Skeletal muscle tissue (tissue), 4 donors: Measurements from ENCODE around the gene NR4A1. TPM values are rescaled to one million over a fixed set of nuclear protein-coding genes. Genes with fewer than 3 reads are reported as not detected.

ENCODE experiments used
- H3K27ac ChIP-seq: one replicate; pipeline ENCODE4 v1.7.0; 2013; ENCODE audit warnings: mild to moderate bottlenecking, low read depth, low read length, inconsistent platforms
- H3K27me3 ChIP-seq, 3 donors: one replicate each; pipeline ENCODE4 v1.7.0; 2013; ENCODE audit warnings: low read length in 3 of 3; ENCODE audit not compliant: control insufficient read depth in 3 of 3, insufficient read depth in 3 of 3
- H3K36me3 ChIP-seq, 3 donors: one replicate each; pipeline ENCODE4 v1.7.0; 2013; ENCODE audit warnings: low read length in 3 of 3; ENCODE audit not compliant: control insufficient read depth in 3 of 3, insufficient read depth in 3 of 3
- H3K4me1 ChIP-seq, 3 donors: one replicate each; pipeline ENCODE4 v1.7.0; 2013; ENCODE audit warnings: low read length in 3 of 3, mild to moderate bottlenecking in 3 of 3; ENCODE audit not compliant: control insufficient read depth in 3 of 3, insufficient read depth in 3 of 3
- H3K4me3 ChIP-seq, 3 donors: one replicate each; pipeline ENCODE4 v1.7.0; 2013; ENCODE audit warnings: low read length in 3 of 3
- H3K9ac ChIP-seq, 3 donors: one replicate each; pipeline ENCODE4 v1.7.0; 2013; ENCODE audit warnings: low read length in 3 of 3, mild to moderate bottlenecking in 3 of 3, moderate library complexity in 2 of 3, low read depth in 1 of 3
- H3K9me3 ChIP-seq, 3 donors: one replicate each; pipeline ENCODE4 v1.7.0; 2013; ENCODE audit warnings: low read length in 3 of 3; ENCODE audit not compliant: control insufficient read depth in 3 of 3
- total RNA-seq: library from RNA; depleted of rRNA; stranded (reverse); fragments of >200 nt; gene quantifications from one replicate; pipeline ENCODE4 v1.2.3, GENCODE V29; 2014
- donor health status: Osteomylitis.

Gene NR4A1
- total RNA-seq, 1 donor from 2014 or later = 24.5 TPM

- Histone ChIP-seq H3K4me3 (no peak overlapping the region), H3K27me3 (no peaks in the 10 kb centered on the region), H3K9ac (peak overlapping the region; percentile 38 to 73 (median 61)), H3K27ac (peak overlapping the region; percentile 83), H3K9me3 (no peaks in the 10 kb centered on the region), H3K36me3 (peaks cover under 1 to 9% (median 5%) of the 10 kb centered on the region in 3 donors), H3K4me1 (peaks cover 25 to 29% (median 28%) of the 10 kb centered on the region in 3 donors)
These were observed 12.9 kb downstream of the NR4A1 start for GRCh38 chr12:52063981-52064649.

GRCh38 chr12:52066346-52067080 is 15.3 kb downstream of the NR4A1 start:
- no peaks in the 10 kb centered on the region for H3K9me3 ChIP-seq
- peaks cover 42 to 48% (median 44%) of the 10 kb centered on the region in 3 donors for H3K4me1 ChIP-seq
- no peaks in the 10 kb centered on the region for H3K36me3 ChIP-seq
- no peak overlapping the region for H3K9ac ChIP-seq
- no peak overlapping the region for H3K27ac ChIP-seq
- no peak overlapping the region for H3K4me3 ChIP-seq
- H3K27me3 ChIP-seq = no peaks in the 10 kb centered on the region

GRCh38 chr12:52067081-52067374 is 15.8 kb downstream of the NR4A1 start:
- Histone ChIP-seq H3K4me1 (peaks cover 42 to 50% (median 45%) of the 10 kb centered on the region in 3 donors), H3K36me3 (peaks cover 0 to 5% (median 3%) of the 10 kb centered on the region in 3 donors), H3K9ac (no peak overlapping the region), H3K27ac (no peak overlapping the region), H3K9me3 (no peaks in the 10 kb centered on the region), H3K27me3 (no peaks in the 10 kb centered on the region), H3K4me3 (no peak overlapping the region)

- Histone ChIP-seq H3K27me3 (no peaks in the 10 kb centered on the region), H3K4me1 (peaks cover 21 to 36% (median 28%) of the 10 kb centered on the region in 3 donors), H3K4me3 (peak within 1 kb of the TSS; percentile 96 to 98 (median 97)), H3K36me3 (peaks cover 15 to 25% (median 17%) of the 10 kb centered on the region in 3 donors), H3K27ac (peak within 1 kb of the TSS; percentile 93), H3K9me3 (no peaks in the 10 kb centered on the region), H3K9ac (peak within 1 kb of the TSS; percentile 95 to 98 (median 97))
These were observed 18.3 kb downstream of the NR4A1 start, which contains the start of gene ATG101 for GRCh38 chr12:52069327-52070184. Gene ATG101, plus strand, starts transcription at chr12:52069978. Its CDS starts 3,673 bp downstream, at chr12:52073651.

GRCh38 chr12:52070185-52070925 is 19.1 kb downstream of the NR4A1 start:
- peak overlapping the region; percentile 95 to 98 (median 97) for H3K9ac ChIP-seq
- no peaks in the 10 kb centered on the region for H3K9me3 ChIP-seq
- H3K27ac ChIP-seq = peak overlapping the region; percentile 93
- peaks cover 22 to 35% (median 28%) of the 10 kb centered on the region in 3 donors for H3K4me1 ChIP-seq
- no peaks in the 10 kb centered on the region for H3K27me3 ChIP-seq
- H3K36me3 ChIP-seq = peaks cover 21 to 32% (median 25%) of the 10 kb centered on the region in 3 donors
- H3K4me3 ChIP-seq = peak overlapping the region; percentile 96 to 98 (median 97)

GRCh38 chr12:52073531-52074381 is 22.5 kb downstream of the NR4A1 start:
- Histone ChIP-seq H3K36me3 (peaks cover 41 to 61% (median 48%) of the 10 kb centered on the region in 3 donors), H3K9ac (no peak overlapping the region), H3K9me3 (no peaks in the 10 kb centered on the region), H3K4me3 (no peak overlapping the region), H3K27me3 (no peaks in the 10 kb centered on the region), H3K27ac (no peak overlapping the region), H3K4me1 (peaks cover 22 to 38% (median 28%) of the 10 kb centered on the region in 3 donors)

- H3K27me3 ChIP-seq = no peaks in the 10 kb centered on the region
- peaks cover 41 to 61% (median 48%) of the 10 kb centered on the region in 3 donors for H3K36me3 ChIP-seq
- H3K4me1 ChIP-seq = peaks cover 20 to 36% (median 22%) of the 10 kb centered on the region in 3 donors
These were observed 23.9 kb downstream of the NR4A1 start for GRCh38 chr12:52074971-52075724.

GRCh38 chr12:52076811-52077210 is 25.6 kb downstream of the NR4A1 start:
- no peaks in the 10 kb centered on the region for H3K27me3 ChIP-seq
- H3K4me3 ChIP-seq = no peak overlapping the region
- H3K9ac ChIP-seq = no peak overlapping the region
- peaks cover 23 to 36% (median 25%) of the 10 kb centered on the region in 3 donors for H3K4me1 ChIP-seq
- H3K36me3 ChIP-seq = peaks cover 41 to 58% (median 47%) of the 10 kb centered on the region in 3 donors
- H3K27ac ChIP-seq = no peak overlapping the region
- H3K9me3 ChIP-seq = no peaks in the 10 kb centered on the region

More at GRCh38 chr12:52074971-52075724, 23.9 kb downstream of the NR4A1 start:
- H3K9ac ChIP-seq = peak overlapping the region in 2 of 3 donors; percentile 16 to 20
- H3K9me3 ChIP-seq = no peaks in the 10 kb centered on the region
- no peak overlapping the region for H3K27ac ChIP-seq
- no peak overlapping the region for H3K4me3 ChIP-seq
